HepG2 (cell line): ENCODE results near the gene RAC3. TPM values are rescaled to one million over a fixed set of nuclear protein-coding genes. Genes with fewer than 3 reads are reported as not detected.

Source experiments
- ATF6 ChIP-seq: sonication (generic); formaldehyde crosslinking; conservative IDR thresholded peaks from 2 replicates; pipeline ENCODE4 v1.4.0; 2020; ENCODE audit warnings: missing genetic modification reagents
- BCL6 ChIP-seq: IDR thresholded peaks from 2 replicates; pipeline ENCODE4 v1.6.1; 2016; ENCODE audit warnings: missing genetic modification reagents, missing compliant biosample characterization
- CREB3 ChIP-seq: sonication (generic); formaldehyde crosslinking; IDR thresholded peaks from 2 replicates; pipeline ENCODE4 v1.5.0; 2020; ENCODE audit warnings: missing genetic modification reagents
- EHMT2 ChIP-seq: fragments of 200-600 bp; sonication (generic); IDR thresholded peaks from 2 replicates; pipeline ENCODE4 v1.7.0; 2017; ENCODE audit warnings: antibody characterized with exemption, low read depth, low read length, borderline replicate concordance
- MXD4 ChIP-seq: IDR thresholded peaks from 2 replicates; pipeline ENCODE4 v1.6.1; 2016; ENCODE audit warnings: mild to moderate bottlenecking, missing biosample characterization, missing genetic modification reagents
- NFYB ChIP-seq: sonication (generic); formaldehyde crosslinking; IDR thresholded peaks from 2 replicates; pipeline ENCODE4 v1.4.0; 2020; ENCODE audit warnings: missing genetic modification reagents
- POLR2G ChIP-seq: fragments of 200-400 bp; formaldehyde crosslinking; IDR thresholded peaks from 2 replicates; pipeline ENCODE4 v1.6.1; 2018; ENCODE audit warnings: mild to moderate bottlenecking, low read depth, low read length, moderate library complexity
- TRIM24 ChIP-seq: sonication (generic); formaldehyde crosslinking; IDR thresholded peaks from 2 replicates; pipeline ENCODE4 v1.8.0; 2022; ENCODE audit warnings: mild to moderate bottlenecking, missing genetic modification reagents
- ZBTB37 ChIP-seq: sonication (generic); formaldehyde crosslinking; IDR thresholded peaks from 2 replicates; pipeline ENCODE4 v1.4.0; 2020; ENCODE audit warnings: mild to moderate bottlenecking, missing genetic modification reagents
- ZBTB4 ChIP-seq: sonication (generic); formaldehyde crosslinking; IDR thresholded peaks from 2 replicates; pipeline ENCODE4 v1.4.0; 2020; ENCODE audit warnings: missing genetic modification reagents, mild to moderate bottlenecking, borderline replicate concordance
- ZFAT ChIP-seq: sonication (generic); formaldehyde crosslinking; conservative IDR thresholded peaks from 2 replicates; pipeline ENCODE4 v1.8.1; 2023; ENCODE audit warnings: missing genetic modification reagents, inconsistent platforms
- ZFP41 ChIP-seq: sonication (generic); formaldehyde crosslinking; IDR thresholded peaks from 2 replicates; pipeline ENCODE4 v1.4.0; 2020; ENCODE audit warnings: mild to moderate bottlenecking, missing genetic modification reagents, borderline replicate concordance
- ZMYM4 ChIP-seq: sonication (generic); formaldehyde crosslinking; IDR thresholded peaks from 2 replicates; pipeline ENCODE4 v1.8.1; 2023; ENCODE audit warnings: mild to moderate bottlenecking, missing genetic modification reagents
- ZNF30 ChIP-seq: sonication (generic); formaldehyde crosslinking; IDR thresholded peaks from 2 replicates; pipeline ENCODE4 v1.5.0; 2020; ENCODE audit warnings: mild to moderate bottlenecking, missing genetic modification reagents
- ZNF547 ChIP-seq: sonication (generic); formaldehyde crosslinking; IDR thresholded peaks from 2 replicates; pipeline ENCODE4 v1.5.1; 2020; ENCODE audit warnings: mild to moderate bottlenecking, missing genetic modification reagents
- ZNF773 ChIP-seq: sonication (generic); formaldehyde crosslinking; IDR thresholded peaks from 2 replicates; pipeline ENCODE4 v1.4.0; 2020; ENCODE audit warnings: missing genetic modification reagents, borderline replicate concordance
- ZNF784 ChIP-seq: sonication (generic); formaldehyde crosslinking; IDR thresholded peaks from 2 replicates; pipeline ENCODE4 v1.5.1; 2020; ENCODE audit warnings: missing genetic modification reagents, mild to moderate bottlenecking, borderline replicate concordance
- polyA plus RNA-seq, 8 experiments: library from polyadenylated mRNA; depleted of rRNA in 3 of 8; stranded (reverse) in 7 of 8; unstranded in 1 of 8; fragments of >200 nt; fragmentation: Illumina TruSeq in 4 of 8; extraction: Trizol in 4 of 8; gene quantifications; 2 replicates each; pipeline versions ENCODE4 v1.2.1 to v1.2.3, GENCODE V29; 2011 to 2016; ENCODE audit warnings: low read depth in 4 of 8, missing spikeins in 1 of 8, mixed read lengths in 1 of 8; ENCODE audit not compliant: insufficient read depth in 1 of 8
- total RNA-seq, 5 experiments: library from RNA; depleted of rRNA; stranded (reverse); fragments of >200 nt; fragmentation: Illumina TruSeq; extraction: Trizol; gene quantifications; 2 replicates each; pipeline ENCODE4 v1.2.3, GENCODE V29; 2016; ENCODE audit warnings: low read depth in 1 of 5
- TF ChIP-seq, protein P1 (sequence below): sonication (generic); formaldehyde crosslinking; IDR thresholded peaks from 2 replicates; pipeline ENCODE4 v1.4.0; 2020; ENCODE audit warnings: mild to moderate bottlenecking, missing genetic modification reagents

The RAC3 gene
- total and polyA plus RNA-seq, 2 of the 13 experiments (the other 11 are each of a cell fraction or from before 2014, with no cell fraction given) = 10.5 to 21.3 TPM

GRCh38 chr17:82076785-82077591 lies 45.5 kb downstream of the RAC3 start (continued):
- TF ChIP-seq ATF6 = no peak
- peak; percentile 50 for TF ChIP-seq POLR2G
- TF ChIP-seq, protein P1, sequence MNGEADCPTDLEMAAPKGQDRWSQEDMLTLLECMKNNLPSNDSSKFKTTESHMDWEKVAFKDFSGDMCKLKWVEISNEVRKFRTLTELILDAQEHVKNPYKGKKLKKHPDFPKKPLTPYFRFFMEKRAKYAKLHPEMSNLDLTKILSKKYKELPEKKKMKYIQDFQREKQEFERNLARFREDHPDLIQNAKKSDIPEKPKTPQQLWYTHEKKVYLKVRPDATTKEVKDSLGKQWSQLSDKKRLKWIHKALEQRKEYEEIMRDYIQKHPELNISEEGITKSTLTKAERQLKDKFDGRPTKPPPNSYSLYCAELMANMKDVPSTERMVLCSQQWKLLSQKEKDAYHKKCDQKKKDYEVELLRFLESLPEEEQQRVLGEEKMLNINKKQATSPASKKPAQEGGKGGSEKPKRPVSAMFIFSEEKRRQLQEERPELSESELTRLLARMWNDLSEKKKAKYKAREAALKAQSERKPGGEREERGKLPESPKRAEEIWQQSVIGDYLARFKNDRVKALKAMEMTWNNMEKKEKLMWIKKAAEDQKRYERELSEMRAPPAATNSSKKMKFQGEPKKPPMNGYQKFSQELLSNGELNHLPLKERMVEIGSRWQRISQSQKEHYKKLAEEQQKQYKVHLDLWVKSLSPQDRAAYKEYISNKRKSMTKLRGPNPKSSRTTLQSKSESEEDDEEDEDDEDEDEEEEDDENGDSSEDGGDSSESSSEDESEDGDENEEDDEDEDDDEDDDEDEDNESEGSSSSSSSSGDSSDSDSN = no peak
- 0 out of 2 replicates have a peak, but pooled peaks have one; percentile 6 for TF ChIP-seq ZMYM4
- TF ChIP-seq EHMT2 = no peak
- no peak for TF ChIP-seq NFYB (CRISPR knock-in tag)
- TF ChIP-seq ZNF30 (CRISPR knock-in tag) = no peak
- no peak for TF ChIP-seq BCL6 (CRISPR knock-in tag)
- peak; percentile 29; the same call in 1 of the 2 replicates for TF ChIP-seq ZNF784 (CRISPR knock-in tag)
- TF ChIP-seq ZNF773 = no peak
- no peak for TF ChIP-seq ZBTB37 (CRISPR knock-in tag)
- 0 out of 2 replicates have a peak, but pooled peaks have one; percentile 35 for TF ChIP-seq ZFP41 (CRISPR knock-in tag)
- no peak for TF ChIP-seq CREB3 (CRISPR knock-in tag)
- no peak for TF ChIP-seq ZNF547 (CRISPR knock-in tag)
- no peak for TF ChIP-seq MXD4
- TF ChIP-seq ZFAT (CRISPR knock-in tag) = no peak
- no peak for TF ChIP-seq TRIM24 (CRISPR knock-in tag)
- no peak for TF ChIP-seq ZBTB4 (CRISPR knock-in tag)
